Hematopoietic multipotent progenitor cell treated with erythropoietin and hydrocortisone succinate and interleukin-3 and kit ligand, for 8 days (in vitro differentiated cells): ENCODE results near the gene REM1.
"Not testable (repeated sequence)": the region's sequence is repeated elsewhere in the genome, so short reads cannot be mapped to it uniquely, and the experiment has no call there.

ENCODE experiments used
- DNase-seq: peaks from one replicate; pipeline ENCODE4 v3.0.0-alpha.2; 2015

REM1 gene

GRCh38 chr20:31485450-31486339 lies 10.6 kb downstream of the REM1 start:
- DNase-seq, result peak; percentile 63

GRCh38 chr20:31488115-31488514 lies 13.0 kb downstream of the REM1 start:
- no peak for DNase-seq

GRCh38 chr20:31489152-31489551 lies 14.1 kb downstream of the REM1 start:
- no peak for DNase-seq

GRCh38 chr20:31490752-31491151 lies 15.7 kb downstream of the REM1 start:
- no peak for DNase-seq

- DNase-seq, result peak; percentile 6
Measured at GRCh38 chr20:31494131-31494530, 19.0 kb downstream of the REM1 start.

- no peak for DNase-seq
Measured at GRCh38 chr20:31496761-31497295, 21.7 kb downstream of the REM1 start.

GRCh38 chr20:31497838-31498540 lies 22.9 kb downstream of the REM1 start:
- DNase-seq, result peak; percentile 23

GRCh38 chr20:31500527-31500926 lies 25.4 kb downstream of the REM1 start:
- DNase-seq, result no peak

- peak; percentile 83 for DNase-seq
Measured at GRCh38 chr20:31502884-31503673, 28.0 kb downstream of the REM1 start.

GRCh38 chr20:31505903-31506302 lies 30.8 kb downstream of the REM1 start:
- DNase-seq, result no peak

GRCh38 chr20:31508517-31509244 lies 33.6 kb downstream of the REM1 start:
- no peak for DNase-seq

- DNase-seq, result peak; percentile 92
Measured at GRCh38 chr20:31514154-31515071, 39.3 kb downstream of the REM1 start, which contains the start of gene HM13. Gene HM13, plus strand, starts transcription at chr20:31514442. Its CDS starts 110 bp downstream, at chr20:31514552.

- no peak for DNase-seq
Measured at GRCh38 chr20:31515072-31515774, 40.1 kb downstream of the REM1 start.

- DNase-seq, result peak; percentile 32
Measured at GRCh38 chr20:31515775-31516107, 40.7 kb downstream of the REM1 start.

- no peak for DNase-seq
Measured at GRCh38 chr20:31516166-31516565, 41.1 kb downstream of the REM1 start.

GRCh38 chr20:31516651-31517050 lies 41.6 kb downstream of the REM1 start:
- DNase-seq, result no peak

- DNase-seq, result peak; percentile 71
Measured at GRCh38 chr20:31517373-31517772, 42.3 kb downstream of the REM1 start.

- DNase-seq, result not testable (repeated sequence)
Measured at GRCh38 chr20:31521267-31521666, 46.2 kb downstream of the REM1 start.

- DNase-seq, result no peak
Measured at GRCh38 chr20:31522731-31523130, 47.6 kb downstream of the REM1 start.
